Measurements from ENCODE around the gene FARS2.

Gene FARS2

GRCh38 chr6:5260661-5261544, at the start of gene FARS2, which contains the start of gene LYRM4:
Gene FARS2 (plus strand): TSS chr6:5261513.
Gene LYRM4 (minus strand): TSS chr6:5260950. CDS start chr6:5260733, 217 bp downstream.
- DNase-seq = peak; percentile 63 to 98 (median 90)

DNA sequence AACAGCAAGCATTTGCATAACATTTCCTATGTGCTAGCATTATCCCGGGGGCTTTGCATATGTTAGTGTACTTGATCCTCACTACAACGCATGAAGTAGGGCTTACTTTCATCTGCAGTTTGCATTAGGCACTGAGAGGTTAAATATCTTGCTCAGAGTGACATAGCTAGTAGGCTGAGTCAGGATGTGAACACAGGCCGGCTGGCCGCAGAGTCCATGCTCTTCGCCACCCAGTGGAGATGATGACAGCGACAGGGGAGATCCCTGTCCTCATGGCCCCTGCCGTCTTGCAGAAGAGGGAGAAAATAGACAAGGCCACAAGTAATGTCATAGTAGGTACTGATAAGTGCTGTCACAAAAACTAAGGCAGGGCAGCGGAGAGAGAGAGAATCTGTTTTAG, 47.5 kb upstream of the FARS2 start:
- no peak for DNase-seq

- peak in 32 of 51 donors; percentile 7 to 79 (median 34) for DNase-seq
Observed at GRCh38 chr6:5214570-5215052, 46.7 kb upstream of the FARS2 start.

DNA sequence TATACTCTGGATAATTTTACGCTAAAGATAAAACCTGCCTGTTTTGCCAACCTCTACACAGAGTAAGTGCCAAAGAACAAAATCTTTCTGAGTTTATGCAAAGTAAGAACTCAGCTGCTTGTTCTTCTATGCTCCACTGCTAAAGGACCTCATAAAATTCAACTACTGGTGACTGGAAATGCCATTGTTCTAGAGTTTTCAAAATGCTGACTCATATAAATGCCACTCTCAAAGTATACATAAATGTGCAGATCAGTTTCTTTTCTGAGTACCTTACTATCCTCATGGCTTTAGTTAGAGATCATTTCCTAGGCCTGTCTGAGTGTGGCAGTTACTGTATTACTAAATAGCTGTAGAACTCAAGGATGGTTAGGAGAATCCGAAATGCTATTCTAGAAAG, 46.2 kb upstream of the FARS2 start:
- DNase-seq = no peak

DNA sequence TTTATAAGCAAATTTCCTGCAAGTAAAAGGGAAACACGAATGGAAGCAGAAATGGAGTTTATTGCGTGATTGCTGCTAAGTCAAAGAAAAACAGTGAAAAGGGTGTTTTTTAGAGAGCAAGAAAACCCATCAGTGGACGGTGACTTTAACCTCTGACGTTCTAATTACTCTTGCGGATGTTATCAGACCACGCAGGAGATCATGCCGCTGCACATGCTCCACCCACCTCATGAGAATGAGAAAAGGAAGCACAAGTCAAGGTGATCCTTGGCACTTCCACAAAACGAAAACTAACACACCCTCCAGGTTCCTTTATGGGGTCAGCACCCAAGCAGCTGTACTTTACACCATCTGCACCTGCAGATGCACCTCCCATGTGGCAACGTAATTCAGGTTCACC, 45.5 kb upstream of the FARS2 start:
- DNase-seq = no peak

DNA sequence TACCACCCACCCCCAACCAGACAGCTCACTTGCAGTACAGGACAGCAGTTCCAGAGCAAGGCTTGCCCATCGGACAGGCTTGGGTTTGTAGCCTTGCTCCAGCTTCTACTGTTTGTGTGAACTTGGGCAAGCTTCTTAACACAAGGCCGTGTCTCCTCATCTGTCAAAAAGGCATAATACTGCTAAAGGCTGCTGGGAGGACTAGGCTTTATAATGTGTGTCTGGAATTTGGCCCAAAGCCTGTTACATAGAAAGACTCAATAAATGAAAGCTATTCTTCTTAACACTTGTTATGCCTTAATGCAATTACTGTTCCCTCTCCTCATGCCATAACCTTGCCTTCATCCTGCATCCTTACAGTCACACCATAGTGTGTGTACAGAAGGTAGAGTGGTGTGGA, 44.0 kb upstream of the FARS2 start:
- no peak for DNase-seq

DNA sequence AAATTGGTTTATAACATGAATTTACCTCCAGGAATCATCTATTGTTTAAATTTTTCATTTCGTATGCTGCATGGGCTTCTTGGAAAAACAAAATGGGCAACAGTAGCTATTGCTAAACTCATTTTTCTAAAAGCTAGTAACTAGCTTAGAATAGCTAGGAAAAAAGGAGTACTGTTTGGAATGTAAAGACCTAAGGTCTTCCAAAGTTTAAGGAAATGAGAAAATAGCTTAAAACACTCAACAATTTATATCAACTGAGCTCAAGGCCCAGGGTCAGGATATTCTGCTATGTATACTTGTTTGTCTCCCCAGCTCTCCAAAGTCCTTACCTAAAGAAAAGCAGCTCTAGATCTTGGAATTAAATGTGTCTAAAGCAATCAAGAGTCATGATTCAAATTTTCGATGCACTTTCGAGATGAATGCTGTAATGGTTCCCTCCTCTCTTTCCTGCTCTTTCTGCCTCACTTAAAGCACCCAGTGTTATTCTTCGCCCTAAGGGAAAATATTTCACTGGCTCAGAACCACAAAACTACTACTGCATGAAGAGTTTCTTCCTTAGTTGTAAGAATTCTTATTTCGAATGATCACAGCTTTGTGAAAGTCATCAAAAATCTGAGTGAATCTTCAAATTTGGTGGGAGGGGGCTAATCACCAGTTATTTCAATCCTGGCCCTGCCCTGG, 42.2 kb upstream of the FARS2 start:
- no peak for DNase-seq

GRCh38 chr6:5220443-5220842, 40.9 kb upstream of the FARS2 start:
- no peak for DNase-seq

GRCh38 chr6:5223309-5223708, 38.0 kb upstream of the FARS2 start:
- no peak for DNase-seq

DNA sequence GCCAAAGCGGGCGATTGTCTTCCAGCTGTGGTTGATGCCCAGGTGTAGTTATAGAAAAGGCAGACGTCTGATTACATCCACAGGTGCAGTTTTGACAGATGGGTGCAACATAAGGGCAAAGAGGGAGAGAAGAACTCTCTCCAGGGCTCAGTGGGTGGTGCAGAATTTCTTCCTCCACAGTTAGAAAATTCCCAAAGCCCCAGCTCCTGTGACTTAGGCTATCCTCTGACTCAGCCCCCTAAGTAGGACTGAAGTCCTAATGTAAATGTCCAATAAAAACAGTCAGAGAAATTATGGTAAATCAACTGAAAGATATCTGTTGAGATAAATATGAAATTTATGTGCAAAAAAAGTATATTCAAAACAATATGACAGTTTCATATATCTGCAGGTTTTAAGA, 32.0 kb upstream of the FARS2 start:
- DNase-seq = no peak

GRCh38 chr6:5230081-5230480, 31.2 kb upstream of the FARS2 start:
- no peak for DNase-seq

DNA sequence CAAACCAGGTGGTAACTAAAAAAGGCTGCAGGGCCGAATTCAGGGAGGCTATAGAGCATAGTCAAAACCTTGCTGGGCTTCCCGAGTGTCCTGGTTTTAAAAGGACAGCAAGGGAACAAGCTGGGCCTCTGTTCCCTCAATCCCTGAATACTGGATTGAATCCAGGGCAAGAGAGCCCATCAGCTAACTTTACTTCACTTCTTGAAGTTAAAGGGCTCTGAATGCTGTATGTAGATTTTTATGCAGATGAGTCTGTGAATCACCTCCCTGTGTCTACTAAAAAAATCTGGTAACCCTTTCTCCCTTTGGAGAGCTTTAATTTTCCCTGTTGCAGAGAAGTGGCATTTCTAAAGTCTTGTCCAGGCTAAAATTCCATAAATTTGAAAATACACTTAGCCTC, 30.0 kb upstream of the FARS2 start:
- DNase-seq = no peak

GRCh38 chr6:5234874-5235273, 26.4 kb upstream of the FARS2 start:
- DNase-seq = no peak

- no peak for DNase-seq
Observed at GRCh38 chr6:5235830-5236229, 25.5 kb upstream of the FARS2 start.

DNA sequence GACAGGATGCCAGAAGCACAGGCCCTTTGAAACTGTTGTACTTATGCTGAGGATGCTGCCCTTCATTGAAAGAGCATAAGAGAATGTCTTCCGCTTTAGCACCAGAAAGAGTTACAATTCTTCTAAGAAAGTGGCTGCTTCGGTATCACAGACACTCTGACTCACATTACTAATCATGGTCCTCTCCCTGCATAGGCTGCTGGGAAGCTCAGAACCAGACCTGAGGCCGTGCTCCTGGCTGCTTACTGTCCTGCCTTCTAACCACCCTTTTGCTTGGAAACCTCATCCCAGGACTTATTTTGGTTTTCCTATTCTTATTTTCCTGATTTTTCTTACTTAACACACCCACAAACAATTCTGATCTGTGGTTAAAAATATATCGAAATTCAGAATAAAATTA, 23.5 kb upstream of the FARS2 start:
- DNase-seq = no peak

DNA sequence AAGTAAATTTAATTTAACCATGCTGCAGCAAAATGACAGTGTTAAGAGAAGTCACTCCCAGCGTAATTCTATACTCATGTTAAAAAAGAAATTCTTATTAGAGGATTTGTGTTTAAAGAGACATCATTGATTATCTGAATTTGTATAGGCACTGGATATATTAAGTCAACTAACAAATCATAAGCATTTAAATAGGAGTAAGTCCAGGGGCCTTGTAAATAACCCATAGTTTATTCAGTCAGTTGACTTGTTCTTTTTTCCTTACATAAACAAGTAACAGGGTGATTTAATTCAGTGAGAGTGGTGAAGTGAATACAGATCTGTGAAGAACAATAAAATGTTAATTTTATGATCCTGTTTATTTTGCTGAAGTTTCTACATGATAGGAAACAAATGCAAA, 23.0 kb upstream of the FARS2 start:
- no peak for DNase-seq

DNA sequence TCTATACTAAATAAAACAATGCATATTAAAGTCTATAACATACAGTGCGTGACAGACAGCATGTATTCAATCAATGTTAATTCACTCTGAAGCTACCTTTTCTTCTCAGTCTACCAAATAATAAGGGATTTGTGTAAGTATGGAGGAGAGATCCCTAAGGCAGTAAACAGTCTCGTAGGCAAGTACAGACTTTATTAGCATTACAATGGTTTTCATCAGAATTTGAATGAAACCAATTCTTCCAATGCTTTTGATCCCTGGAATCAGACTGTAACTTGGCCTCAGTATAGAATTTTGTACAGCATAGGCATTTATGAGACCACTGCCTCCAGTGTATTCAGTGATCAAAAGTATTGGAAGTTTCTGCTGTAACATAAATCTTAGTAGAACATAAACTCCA, 20.1 kb upstream of the FARS2 start:
- no peak for DNase-seq

DNA sequence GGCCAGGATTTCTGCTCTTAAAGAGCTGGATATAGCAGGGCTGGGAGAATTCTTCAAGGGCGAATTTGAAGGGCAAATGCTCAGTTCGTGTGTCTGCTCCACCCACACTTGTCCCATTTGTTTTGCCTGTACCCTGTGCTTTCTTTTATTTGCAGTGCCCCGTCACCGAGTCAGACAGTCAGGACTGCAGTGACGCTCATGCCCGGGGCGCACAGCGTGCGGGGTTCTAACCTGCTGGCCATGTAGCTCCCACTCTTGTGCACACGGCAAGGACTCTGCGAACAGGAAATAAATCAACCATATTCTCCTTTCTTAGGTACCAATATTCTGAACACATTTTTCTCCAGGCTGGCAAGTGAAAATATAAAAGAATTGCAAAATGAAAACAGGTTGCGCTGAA, 18.2 kb upstream of the FARS2 start:
- no peak for DNase-seq

GRCh38 chr6:5246141-5247097, 14.9 kb upstream of the FARS2 start:
- no peak for DNase-seq

- DNase-seq = no peak
Observed at GRCh38 chr6:5247201-5247600, 14.1 kb upstream of the FARS2 start.

GRCh38 chr6:5248302-5249098, 12.8 kb upstream of the FARS2 start:
- no peak for DNase-seq
